Subcutaneous adipose tissue (tissue), 4 donors: Measurements from ENCODE around the gene MRPL50. TPM values are rescaled to one million over a fixed set of nuclear protein-coding genes. Genes with fewer than 3 reads are reported as not detected.

ENCODE experiments used
- total RNA-seq, 4 donors: library from RNA; depleted of rRNA; stranded (reverse); fragments of >200 nt; gene quantifications; one replicate each; pipeline ENCODE4 v1.1.0, GENCODE V29; 2016
- TF ChIP-seq, protein P1 (sequence below): fragments of 450-650 bp; IDR thresholded peaks from one replicate; pipeline ENCODE4 v1.5.1; 2016; ENCODE audit warnings: low read depth, mild to moderate bottlenecking, control low read depth, antibody characterized with exemption, moderate library complexity

MRPL50 gene
- total RNA-seq, 4 donors from 2014 or later, result 7.3 to 17.9 (median 8.1) TPM

- TF ChIP-seq, protein P1, sequence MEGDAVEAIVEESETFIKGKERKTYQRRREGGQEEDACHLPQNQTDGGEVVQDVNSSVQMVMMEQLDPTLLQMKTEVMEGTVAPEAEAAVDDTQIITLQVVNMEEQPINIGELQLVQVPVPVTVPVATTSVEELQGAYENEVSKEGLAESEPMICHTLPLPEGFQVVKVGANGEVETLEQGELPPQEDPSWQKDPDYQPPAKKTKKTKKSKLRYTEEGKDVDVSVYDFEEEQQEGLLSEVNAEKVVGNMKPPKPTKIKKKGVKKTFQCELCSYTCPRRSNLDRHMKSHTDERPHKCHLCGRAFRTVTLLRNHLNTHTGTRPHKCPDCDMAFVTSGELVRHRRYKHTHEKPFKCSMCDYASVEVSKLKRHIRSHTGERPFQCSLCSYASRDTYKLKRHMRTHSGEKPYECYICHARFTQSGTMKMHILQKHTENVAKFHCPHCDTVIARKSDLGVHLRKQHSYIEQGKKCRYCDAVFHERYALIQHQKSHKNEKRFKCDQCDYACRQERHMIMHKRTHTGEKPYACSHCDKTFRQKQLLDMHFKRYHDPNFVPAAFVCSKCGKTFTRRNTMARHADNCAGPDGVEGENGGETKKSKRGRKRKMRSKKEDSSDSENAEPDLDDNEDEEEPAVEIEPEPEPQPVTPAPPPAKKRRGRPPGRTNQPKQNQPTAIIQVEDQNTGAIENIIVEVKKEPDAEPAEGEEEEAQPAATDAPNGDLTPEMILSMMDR, result no peak
Measured at GRCh38 chr9:101375546-101375945, 22.9 kb downstream of the MRPL50 start.

DNA sequence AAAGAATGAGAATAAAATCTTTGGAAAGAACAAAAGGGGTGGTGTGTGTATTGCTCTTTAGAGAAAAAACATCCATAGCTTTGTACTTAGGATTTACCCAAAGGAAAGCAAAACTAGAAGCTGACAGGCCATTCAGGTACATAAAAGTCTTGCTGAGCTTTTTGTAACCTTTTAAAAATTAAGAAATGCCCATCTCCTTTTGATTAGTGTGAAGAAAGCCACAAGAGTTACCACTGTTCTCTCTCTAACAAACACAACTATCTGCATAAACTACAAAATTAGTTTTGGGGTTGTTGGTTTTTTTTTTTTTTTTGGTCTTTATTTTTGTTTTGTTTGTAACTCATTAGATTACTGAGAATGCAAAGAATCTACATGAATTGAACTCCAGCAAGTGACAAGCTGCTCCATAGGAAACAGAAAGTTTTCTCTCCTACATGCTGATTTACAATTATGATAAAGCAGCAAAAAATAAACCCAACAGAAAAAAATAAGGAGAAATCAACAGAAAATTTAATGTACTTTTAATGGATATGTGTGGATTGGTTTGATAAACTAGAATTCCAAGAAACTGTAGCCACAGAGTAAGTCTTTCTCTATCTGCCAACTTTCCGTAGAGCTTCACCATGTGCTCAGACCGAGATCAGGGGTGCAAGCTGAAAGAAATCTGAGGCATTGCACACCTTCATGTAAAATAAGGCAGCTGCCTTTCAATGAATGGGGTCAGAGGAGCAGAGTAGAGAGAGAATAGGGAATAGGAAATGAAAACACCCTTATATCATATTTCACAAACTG lies 25.9 kb downstream of the MRPL50 start:
- TF ChIP-seq, protein P1, result no peak

DNA sequence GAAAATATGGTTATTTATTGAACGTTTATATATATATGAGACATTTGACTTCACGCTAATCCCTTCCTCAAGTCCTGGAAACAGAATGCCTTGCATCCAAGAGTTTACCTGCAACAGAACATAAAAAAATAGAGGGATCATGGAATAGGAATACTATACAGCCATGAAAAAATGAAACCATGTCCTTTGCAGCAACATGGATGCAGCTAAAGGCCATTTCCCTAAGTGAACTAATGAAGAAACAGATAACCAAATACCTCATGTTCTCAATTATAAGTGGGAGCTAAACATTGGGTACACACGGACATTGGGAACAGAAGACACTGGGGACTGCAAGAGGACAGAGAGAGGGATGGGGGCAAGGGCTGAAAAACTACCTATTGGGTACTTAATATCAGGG lies 26.6 kb downstream of the MRPL50 start:
- TF ChIP-seq, protein P1, result no peak

GRCh38 chr9:101369884-101370531 lies 28.4 kb downstream of the MRPL50 start:
- TF ChIP-seq, protein P1, result no peak

DNA sequence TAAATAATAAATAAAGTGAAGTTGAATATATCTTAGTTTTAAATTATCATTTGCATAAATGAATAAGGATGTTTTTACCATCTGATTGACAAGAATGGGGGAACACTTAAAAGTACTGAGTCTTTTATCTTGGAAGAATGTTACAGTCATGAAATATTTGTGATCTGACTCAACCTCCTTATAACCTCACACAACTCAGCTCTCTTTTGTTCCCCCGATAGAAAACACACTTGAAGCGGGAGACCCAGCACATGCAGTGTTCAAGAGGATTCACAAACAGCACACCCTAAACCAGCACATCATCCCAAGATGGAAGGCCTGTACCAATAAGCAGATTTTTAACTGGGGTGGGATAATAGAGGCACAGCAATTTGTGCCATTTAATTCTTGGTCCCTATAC lies 29.1 kb downstream of the MRPL50 start:
- TF ChIP-seq, protein P1, result no peak

DNA sequence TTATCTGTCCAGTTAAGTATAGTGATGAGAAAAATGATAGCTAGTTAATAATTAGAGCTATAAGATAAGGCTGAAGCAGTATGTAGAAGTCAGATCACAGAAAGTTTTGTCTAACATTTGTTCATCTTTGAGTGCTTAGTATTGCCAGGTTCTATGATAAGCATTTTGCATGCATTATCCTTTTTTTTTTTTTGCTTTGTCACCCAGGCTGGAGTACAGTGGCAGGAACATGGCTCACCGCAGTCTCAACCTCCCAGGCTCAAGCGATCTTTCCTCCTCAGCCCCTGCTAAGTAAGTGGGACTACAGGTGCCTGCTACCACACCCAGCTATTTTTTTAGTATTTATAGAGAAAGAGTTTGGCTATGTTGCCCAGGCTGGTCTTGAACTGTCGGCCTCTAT lies 31.1 kb downstream of the MRPL50 start:
- TF ChIP-seq, protein P1, result no peak

- TF ChIP-seq, protein P1, result no peak
Measured at GRCh38 chr9:101366038-101366756, 32.2 kb downstream of the MRPL50 start.
